Endothelial cell of umbilical vein (primary cell): ENCODE measurements around the gene PCNX1. TPM values are rescaled to one million over a fixed set of nuclear protein-coding genes. Genes with fewer than 3 reads are reported as not detected.

Experiments
- BruUV-seq: library from RNA; stranded (reverse); fragments of 400-500 nt; replicated peaks from 2 replicates; lab custom pipeline; 2021; lab: Mats Ljungman, UMichigan
- CTCF ChIA-PET: fragments of 300-600, 350-600 bp; sonication (Branson Sonifier 250); formaldehyde crosslinking; loops from one replicate; lab custom pipeline; 2021; ENCODE audit warnings: antibody characterized with exemption, inconsistent platforms; lab: Charles Lee
- POLR2A ChIA-PET: fragments of 300-600, 350-600 bp; sonication (Branson Sonifier 250); formaldehyde crosslinking; loops from one replicate; lab custom pipeline; 2021; ENCODE audit warnings: antibody characterized with exemption, inconsistent platforms; lab: Charles Lee
- DNase-seq: peaks from one replicate; pipeline ENCODE4 v3.0.0-alpha.2; 2011; ENCODE audit warnings: low read depth, low spot score
- FAIRE-seq: peaks from 2 replicates; lab custom pipeline; 2011; peaks lifted over from hg19 to GRCh38; lab: Jason Lieb, UNC
- H2AFZ ChIP-seq: 2 replicates; pipeline ENCODE4 v1.6.0; 2012; ENCODE audit warnings: low read depth, low read length, control low read depth, inconsistent platforms
- H3K27ac ChIP-seq: 2 replicates; pipeline ENCODE4 v1.5.1; 2011; ENCODE audit warnings: low read depth, mild to moderate bottlenecking, control low read depth, low read length, moderate library complexity; ENCODE audit not compliant: insufficient read depth
- H3K27me3 ChIP-seq, 2 experiments: 2 replicates each; pipeline versions ENCODE4 v1.6.0 to v1.6.1; 2011; ENCODE audit warnings: low read length in 2 of 2, mixed read lengths in 1 of 2; ENCODE audit not compliant: control insufficient read depth in 2 of 2, insufficient read depth in 2 of 2
- H3K36me3 ChIP-seq, 2 experiments: 2 replicates in 1 of 2; 3 replicates in 1 of 2; pipeline ENCODE4 v1.5.1; 2011; ENCODE audit warnings: low read length in 2 of 2, mild to moderate bottlenecking in 1 of 2, moderate library complexity in 1 of 2; ENCODE audit not compliant: control insufficient read depth in 2 of 2, insufficient read depth in 2 of 2; ENCODE audit errors: extremely low read depth in 1 of 2
- H3K4me1 ChIP-seq: 3 replicates; pipeline ENCODE4 v1.5.1; 2011; ENCODE audit warnings: mild to moderate bottlenecking, low read length; ENCODE audit not compliant: control insufficient read depth, insufficient read depth; ENCODE audit errors: extremely low read depth
- H3K4me2 ChIP-seq: 2 replicates; pipeline ENCODE4 v1.6.1; 2011; ENCODE audit warnings: low read length, control low read depth, mixed read lengths; ENCODE audit not compliant: insufficient read depth
- H3K4me3 ChIP-seq, 3 experiments: fragments of 200-600 bp in 1 of 3; sonication (generic), shearing (Covaris generic) in 1 of 3; replicated peaks in 1 of 3; 2 replicates each; pipeline ENCODE4 v1.5.1; 2011 to 2016; ENCODE audit warnings: control low read depth in 3 of 3, low read length in 3 of 3, mild to moderate bottlenecking in 2 of 3, inconsistent platforms in 1 of 3, low read depth in 1 of 3, moderate library complexity in 1 of 3; ENCODE audit not compliant: insufficient read depth in 1 of 3
- H3K79me2 ChIP-seq: 2 replicates; pipeline ENCODE4 v1.6.0; 2012; ENCODE audit warnings: low read length, inconsistent platforms; ENCODE audit not compliant: control insufficient read depth, insufficient read depth
- H3K9ac ChIP-seq: replicated peaks from 2 replicates; pipeline ENCODE3; 2011; ENCODE audit warnings: low read length, control low read depth; ENCODE audit not compliant: insufficient read depth; ENCODE audit errors: extremely low read depth
- H3K9me1 ChIP-seq: replicated peaks from 3 replicates; pipeline ENCODE4 v1.6.0; 2011; ENCODE audit warnings: mild to moderate bottlenecking, low read length; ENCODE audit not compliant: control insufficient read depth, insufficient read depth; ENCODE audit errors: extremely low read depth
- H3K9me3 ChIP-seq: replicated peaks from 2 replicates; pipeline ENCODE4 v1.5.1; 2012; ENCODE audit warnings: low read length, inconsistent platforms; ENCODE audit not compliant: control insufficient read depth, insufficient read depth
- H4K20me1 ChIP-seq: replicated peaks from 2 replicates; pipeline ENCODE3; 2011; ENCODE audit warnings: mild to moderate bottlenecking, low read length; ENCODE audit not compliant: control insufficient read depth, insufficient read depth; ENCODE audit errors: extremely low read depth
- CTCF ChIP-seq, 2 donors: IDR thresholded peaks; 1 replicate in 1 of 2; 2 replicates in 1 of 2; pipeline ENCODE4 v1.5.1; 2011; ENCODE audit warnings: low read length in 2 of 2, mild to moderate bottlenecking in 2 of 2, moderate library complexity in 2 of 2, control low read depth in 1 of 2, inconsistent platforms in 1 of 2, low read depth in 1 of 2; ENCODE audit not compliant: insufficient read depth in 1 of 2; ENCODE audit errors: extremely low read depth in 1 of 2
- JUN ChIP-seq: IDR thresholded peaks from 2 replicates; pipeline ENCODE4 v1.6.1; 2011; ENCODE audit warnings: borderline replicate concordance, low read depth; ENCODE audit not compliant: insufficient read length, insufficient read depth
- MYC ChIP-seq: IDR thresholded peaks from one replicate; pipeline ENCODE4 v1.6.1; 2011; ENCODE audit warnings: mild to moderate bottlenecking, low read depth, low read length
- POLR2A ChIP-seq: IDR thresholded peaks from 2 replicates; pipeline ENCODE4 v1.6.1; 2012; ENCODE audit warnings: low read depth, mild to moderate bottlenecking, control low read depth, low read length
- dilution Hi-C: fragments of 300-500 bp; cut with MboI; formaldehyde crosslinking; loops from one replicate; pipeline ENCODE4 v1.15.0; 2019; ENCODE audit warnings: low sequenced_read_pairs; ENCODE audit not compliant: extremely low pct_ligation_motif_present
- intact Hi-C: fragments of 100-400 bp; cut with micrococcal nuclease; formaldehyde crosslinking; loops from one replicate; pipeline ENCODE4 v1.10.0; 2022
- polyA plus RNA-seq, 4 experiments: library from polyadenylated mRNA; depleted of rRNA in 3 of 4; stranded (reverse) in 3 of 4; unstranded in 1 of 4; fragments of >200 nt; gene quantifications; 2 replicates each; pipeline versions ENCODE4 v1.2.1 to v1.2.3, GENCODE V29; 2011 to 2012; ENCODE audit warnings: missing spikeins in 1 of 4
- total RNA-seq: library from RNA; stranded (reverse); gene quantifications from 2 replicates; pipeline ENCODE4 v1.2.3, GENCODE V29; 2021
- TF ChIP-seq, protein P1 (sequence below): IDR thresholded peaks from 2 replicates; pipeline ENCODE4 v1.6.1; 2011; ENCODE audit not compliant: insufficient read depth, insufficient read length

Gene PCNX1
- total and polyA plus RNA-seq, 2 donors (not counting 3 experiments of a cell fraction or from before 2014, with no cell fraction given), result 21.4 to 40.5 TPM

- no peaks in the 10 kb centered on the region for H3K27me3 ChIP-seq
- no peak overlapping the region for H3K27ac ChIP-seq
- H3K36me3 ChIP-seq, result peaks cover 7 to 11% of the 10 kb centered on the region in 2 experiments
- TF ChIP-seq, protein P1, sequence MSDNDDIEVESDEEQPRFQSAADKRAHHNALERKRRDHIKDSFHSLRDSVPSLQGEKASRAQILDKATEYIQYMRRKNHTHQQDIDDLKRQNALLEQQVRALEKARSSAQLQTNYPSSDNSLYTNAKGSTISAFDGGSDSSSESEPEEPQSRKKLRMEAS, result no peak
- TF ChIP-seq POLR2A (no peak), CTCF (IDR thresholded peaks at IDR 0.05; ENCODE audit: extremely low read depth in 1 of 2, insufficient read depth in 1 of 2, low read depth in 1 of 2, low read length in 2 of 2) (no peak), JUN (no peak), MYC (no peak)
- POLR2A ChIA-PET, result no interaction called here
- H3K4me2 ChIP-seq, result no peak overlapping the region
- no peak overlapping the region for H3K4me3 ChIP-seq
- no peaks in the 10 kb centered on the region for H4K20me1 ChIP-seq
- no peak overlapping the region for H2AFZ ChIP-seq
- H3K4me1 ChIP-seq, result no peaks in the 10 kb centered on the region
- dilution Hi-C loops, result no loop called here
- intact Hi-C loops, result no loop called here
- DNase-seq, result no peak
- BruUV-seq, result no TSS peak
- H3K9me3 ChIP-seq, result no peaks in the 10 kb centered on the region
- H3K9me1 ChIP-seq, result no peaks in the 10 kb centered on the region
- CTCF ChIA-PET, result interaction anchor here (1.1 to 3.7 kb wide), 6 partner anchors 14 to 807 kb away, joined by 3 to 26 read pairs (median 13); no protein-coding TSS in a partner anchor
- H3K9ac ChIP-seq, result no peak overlapping the region
- no peaks in the 10 kb centered on the region for H3K79me2 ChIP-seq
- no peak for FAIRE-seq
Observed at GRCh38 chr14:71048393-71048792, 141.1 kb downstream of the PCNX1 start.
